Measurements from ENCODE around the gene HOXD8. TPM values are rescaled to one million over a fixed set of nuclear protein-coding genes. Genes with fewer than 3 reads are reported as not detected.

Gene HOXD8
- total RNA-seq, 1 donor from 2014 or later: 2.8 TPM

DNA sequence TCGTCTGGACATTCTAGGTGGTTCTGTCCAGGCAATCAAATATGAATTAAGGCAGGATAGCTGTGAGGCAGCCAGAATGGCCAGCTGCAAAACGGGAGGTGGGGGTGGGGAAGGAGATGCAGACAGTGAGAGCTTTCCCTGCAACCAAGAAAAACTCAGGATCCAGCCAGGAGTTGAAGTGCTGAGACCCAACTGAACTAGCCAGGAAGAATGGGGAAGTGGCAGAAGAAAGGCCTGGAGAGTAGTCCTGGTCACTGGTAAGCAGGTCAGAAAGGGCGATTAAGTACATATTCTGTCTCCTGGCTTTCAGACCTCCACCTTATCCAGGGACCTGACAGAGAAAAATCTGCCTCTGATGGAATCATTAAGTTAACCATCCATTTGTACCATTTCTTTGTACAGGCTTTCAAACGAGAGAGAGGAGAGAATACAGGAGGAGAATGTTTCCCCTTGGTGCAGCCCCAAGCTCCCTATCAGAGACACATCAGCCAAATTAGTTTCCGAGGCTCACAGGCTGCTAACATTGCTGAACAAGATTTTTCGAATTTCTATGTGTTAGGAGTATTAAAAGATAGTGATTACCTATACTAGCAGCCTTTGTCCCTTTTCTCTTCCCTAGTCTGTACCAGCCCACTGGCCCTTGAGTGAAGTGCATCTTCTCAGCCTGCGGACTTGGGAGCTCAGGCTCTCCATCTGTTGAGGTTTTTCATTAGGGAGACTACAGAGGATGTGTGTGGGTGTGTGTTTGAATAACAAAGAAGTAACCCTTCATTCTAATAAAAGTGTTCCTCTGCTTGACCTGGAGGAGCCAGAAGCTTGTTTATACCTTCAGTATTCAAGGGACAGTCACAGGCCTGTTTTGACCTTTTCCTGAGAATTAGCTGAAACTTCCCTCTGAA lies 46.5 kb downstream of the HOXD8 start:
- TF ChIP-seq, protein P1, sequence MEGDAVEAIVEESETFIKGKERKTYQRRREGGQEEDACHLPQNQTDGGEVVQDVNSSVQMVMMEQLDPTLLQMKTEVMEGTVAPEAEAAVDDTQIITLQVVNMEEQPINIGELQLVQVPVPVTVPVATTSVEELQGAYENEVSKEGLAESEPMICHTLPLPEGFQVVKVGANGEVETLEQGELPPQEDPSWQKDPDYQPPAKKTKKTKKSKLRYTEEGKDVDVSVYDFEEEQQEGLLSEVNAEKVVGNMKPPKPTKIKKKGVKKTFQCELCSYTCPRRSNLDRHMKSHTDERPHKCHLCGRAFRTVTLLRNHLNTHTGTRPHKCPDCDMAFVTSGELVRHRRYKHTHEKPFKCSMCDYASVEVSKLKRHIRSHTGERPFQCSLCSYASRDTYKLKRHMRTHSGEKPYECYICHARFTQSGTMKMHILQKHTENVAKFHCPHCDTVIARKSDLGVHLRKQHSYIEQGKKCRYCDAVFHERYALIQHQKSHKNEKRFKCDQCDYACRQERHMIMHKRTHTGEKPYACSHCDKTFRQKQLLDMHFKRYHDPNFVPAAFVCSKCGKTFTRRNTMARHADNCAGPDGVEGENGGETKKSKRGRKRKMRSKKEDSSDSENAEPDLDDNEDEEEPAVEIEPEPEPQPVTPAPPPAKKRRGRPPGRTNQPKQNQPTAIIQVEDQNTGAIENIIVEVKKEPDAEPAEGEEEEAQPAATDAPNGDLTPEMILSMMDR (conservative IDR thresholded peaks at IDR 0.05): no peak
- Mint-ChIP-seq H3K27ac (peak overlapping the region; percentile 80), H3K27me3 (peaks cover 98% of the 10 kb centered on the region), H3K9me3 (no peaks in the 10 kb centered on the region), H3K4me3 (peak overlapping the region; percentile 89), H3K36me3 (peaks cover 9% of the 10 kb centered on the region), H3K4me1 (ENCODE audit: unreplicated experiment) (peaks cover 42% of the 10 kb centered on the region)
- DNase-seq (ENCODE audit: extremely low spot score, unreplicated experiment): no peak

DNA sequence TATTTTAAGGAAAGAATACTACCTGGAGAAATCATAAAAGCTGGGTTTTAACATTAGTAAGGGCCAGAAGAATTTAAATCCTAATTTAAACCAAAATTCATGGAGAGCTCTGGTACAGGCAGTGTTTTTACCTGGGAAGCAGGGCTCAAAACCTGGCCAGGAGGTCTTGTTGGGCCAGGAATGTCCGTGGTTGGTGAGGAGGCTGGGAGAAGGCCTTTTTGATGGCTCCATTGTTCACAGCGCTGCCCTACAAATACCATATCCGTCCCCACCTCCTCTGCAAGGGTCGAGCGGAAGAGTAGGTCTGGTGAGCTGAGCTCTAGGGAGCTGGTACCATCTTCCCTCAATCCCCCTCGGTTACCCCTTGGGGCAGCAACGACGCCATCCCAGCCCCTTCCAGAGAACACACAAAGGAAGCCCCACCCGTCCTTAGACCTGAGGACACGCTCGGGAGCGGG lies 48.1 kb downstream of the HOXD8 start:
- Mint-ChIP-seq H3K9me3 (no peaks in the 10 kb centered on the region), H3K27ac (no peak overlapping the region), H3K4me3 (peak overlapping the region; percentile 85), H3K4me1 (ENCODE audit: unreplicated experiment) (peaks cover 39% of the 10 kb centered on the region), H3K36me3 (peaks cover 6% of the 10 kb centered on the region), H3K27me3 (peaks cover 95% of the 10 kb centered on the region)
- no peak for DNase-seq (ENCODE audit: extremely low spot score, unreplicated experiment)
- TF ChIP-seq, protein P1 (conservative IDR thresholded peaks at IDR 0.05): no peak

DNA sequence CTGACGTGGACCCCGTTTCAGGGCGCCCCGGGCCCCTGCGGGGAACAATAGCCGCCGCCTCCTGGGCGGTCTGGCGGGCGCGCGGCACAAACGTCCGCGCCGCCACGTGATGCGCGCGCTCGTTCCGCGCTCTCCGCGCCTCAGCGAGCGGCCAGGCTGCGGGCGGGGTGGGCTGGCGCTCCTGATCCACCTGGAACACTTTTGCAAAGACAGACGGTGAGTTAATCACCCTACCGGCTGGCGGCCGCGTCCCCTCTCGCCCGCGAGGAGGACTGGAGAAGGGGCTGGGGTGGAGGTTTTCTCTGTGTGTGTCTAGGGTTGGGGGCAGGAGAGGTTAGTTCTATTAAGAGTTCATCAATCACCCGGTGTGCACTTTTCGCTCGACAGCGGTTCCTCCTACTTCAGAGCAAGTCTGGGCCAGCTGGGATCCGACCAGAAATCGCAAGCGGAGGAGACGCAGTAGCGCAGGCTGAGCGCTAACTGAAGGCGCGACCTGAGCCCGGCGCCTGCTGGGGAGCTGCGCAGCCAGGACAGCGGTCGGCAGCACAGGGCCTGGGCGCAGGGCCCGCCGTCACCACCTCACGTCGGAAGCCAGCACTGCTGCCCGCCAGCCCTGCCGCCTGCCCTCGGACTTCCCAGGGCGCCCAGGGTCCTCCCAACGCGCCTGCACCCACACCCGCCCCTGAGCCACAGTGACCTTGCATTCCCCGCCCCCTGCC lies 48.7 kb downstream of the HOXD8 start:
- H3K4me1 Mint-ChIP-seq (ENCODE audit: unreplicated experiment): peaks cover 37% of the 10 kb centered on the region
- peaks cover 95% of the 10 kb centered on the region for H3K27me3 Mint-ChIP-seq
- H3K9me3 Mint-ChIP-seq: no peaks in the 10 kb centered on the region
- peak overlapping the region; percentile 62 for H3K27ac Mint-ChIP-seq
- H3K36me3 Mint-ChIP-seq: peaks cover 4% of the 10 kb centered on the region
- H3K4me3 Mint-ChIP-seq: peak overlapping the region; percentile 85
- DNase-seq (ENCODE audit: extremely low spot score, unreplicated experiment): no peak
- TF ChIP-seq, protein P1 (conservative IDR thresholded peaks at IDR 0.05): no peak

DNA sequence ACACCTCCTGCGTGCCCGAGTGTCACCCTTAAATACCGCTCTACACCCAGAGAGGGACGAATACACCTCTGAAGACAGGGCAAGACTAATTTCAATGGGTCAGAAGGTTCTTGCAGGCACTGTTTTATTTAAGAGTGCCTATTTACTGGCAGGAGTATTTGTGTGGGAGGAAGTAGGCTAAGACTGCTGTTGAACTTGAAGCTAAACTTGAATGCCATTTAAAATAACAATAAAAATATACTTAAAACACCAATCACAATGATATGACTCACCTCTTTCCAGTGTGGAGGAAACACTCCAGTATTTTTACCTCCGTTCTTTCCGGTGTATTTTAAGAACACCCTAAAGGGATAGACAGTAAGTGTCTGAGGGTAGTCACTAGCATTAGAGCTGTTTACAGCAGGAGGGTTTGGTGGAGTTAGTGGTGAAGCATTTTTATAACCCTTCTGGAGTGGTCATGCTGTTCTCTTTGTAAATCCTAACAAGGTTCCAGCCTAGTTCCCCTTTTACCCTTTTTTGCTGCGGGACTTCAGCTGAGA lies 49.3 kb downstream of the HOXD8 start:
- peaks cover 37% of the 10 kb centered on the region for H3K4me1 Mint-ChIP-seq (ENCODE audit: unreplicated experiment)
- H3K4me3 Mint-ChIP-seq: peak overlapping the region; percentile 62
- no peaks in the 10 kb centered on the region for H3K9me3 Mint-ChIP-seq
- H3K27ac Mint-ChIP-seq: no peak overlapping the region
- H3K27me3 Mint-ChIP-seq: peaks cover 94% of the 10 kb centered on the region
- no peak for DNase-seq (ENCODE audit: extremely low spot score, unreplicated experiment)
- peaks cover 4% of the 10 kb centered on the region for H3K36me3 Mint-ChIP-seq
- TF ChIP-seq, protein P1 (conservative IDR thresholded peaks at IDR 0.05): no peak

DNA sequence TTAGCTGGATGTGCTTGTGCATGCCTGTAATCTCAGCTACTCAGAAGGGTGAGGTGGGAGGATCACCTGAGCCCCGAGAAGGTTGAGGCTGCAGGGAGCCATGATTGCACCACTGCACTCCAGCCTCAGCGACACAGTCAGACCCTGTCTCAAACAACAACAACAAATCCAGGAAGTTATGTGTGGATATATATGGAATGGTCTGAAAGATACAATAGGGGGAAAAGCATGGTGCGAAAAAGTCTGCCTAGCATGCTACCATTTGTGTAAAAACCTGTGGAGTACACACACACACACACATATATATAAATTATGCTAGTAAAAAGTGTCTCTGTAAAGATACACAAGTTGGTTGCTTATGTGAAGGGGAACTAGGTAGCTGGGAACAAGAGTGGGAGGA lies 52.0 kb downstream of the HOXD8 start:
- H3K4me1 Mint-ChIP-seq (ENCODE audit: unreplicated experiment): peaks cover 24% of the 10 kb centered on the region
- TF ChIP-seq, protein P1 (conservative IDR thresholded peaks at IDR 0.05): no peak
- no peak for DNase-seq (ENCODE audit: extremely low spot score, unreplicated experiment)
- H3K27me3 Mint-ChIP-seq: peaks cover 90% of the 10 kb centered on the region
- peaks cover 3% of the 10 kb centered on the region for H3K36me3 Mint-ChIP-seq
- H3K9me3 Mint-ChIP-seq: no peaks in the 10 kb centered on the region
- no peak overlapping the region for H3K4me3 Mint-ChIP-seq
- no peak overlapping the region for H3K27ac Mint-ChIP-seq

Small RNA genes within 50 kb of the gene (microRNA-seq; reads per million reads assigned to microRNA genes)
- 144 reads per million, percentile 66 among the genes with 10 or more reads in this experiment for gene MIR10B

Other genes with a start within 250 kb of the HOXD8 start
- 26.4 and 33.7 TPM in 2 replicates for gene LNPK, start 127.4 kb upstream of the HOXD8 start, total RNA-seq (ENCODE audit: low replicate concordance)
- gene EVX2, start 45.7 kb upstream of the HOXD8 start, total RNA-seq (ENCODE audit: low replicate concordance): 0.10 TPM in 1 of 2 replicates, not detected in the other
- gene HOXD13, start 37.0 kb upstream of the HOXD8 start, total RNA-seq (ENCODE audit: low replicate concordance): 0.31 and 0.43 TPM in 2 replicates
- gene HOXD12, start 29.9 kb upstream of the HOXD8 start, total RNA-seq (ENCODE audit: low replicate concordance): not detected in 2 replicates
- 0.21 and 1.1 TPM in 2 replicates for gene HOXD11, start 22.4 kb upstream of the HOXD8 start, total RNA-seq (ENCODE audit: low replicate concordance)
- 0.19 and 0.56 TPM in 2 replicates for gene HOXD10, start 12.9 kb upstream of the HOXD8 start, total RNA-seq (ENCODE audit: low replicate concordance)
- 0.19 and 1.5 TPM in 2 replicates for gene HOXD9, start 7.0 kb upstream of the HOXD8 start, total RNA-seq (ENCODE audit: low replicate concordance)
- gene HOXD4, start 21.8 kb downstream of the HOXD8 start, total RNA-seq (ENCODE audit: low replicate concordance): 37.0 TPM in 1 of 2 replicates, not detected in the other
- 25.4 TPM in 1 of 2 replicates, not detected in the other for gene HOXD3, start 27.6 kb downstream of the HOXD8 start, total RNA-seq (ENCODE audit: low replicate concordance)
- 7.7 TPM in 1 of 2 replicates, not detected in the other for gene HOXD1, start 59.0 kb downstream of the HOXD8 start, total RNA-seq (ENCODE audit: low replicate concordance)
- 30.2 TPM in 2 replicates for gene MTX2, start 139.7 kb downstream of the HOXD8 start, total RNA-seq (ENCODE audit: low replicate concordance)

Data from type B pancreatic cell (in vitro differentiated cells).